K562 (cell line): ENCODE measurements around the gene WDR88. TPM values are rescaled to one million over a fixed set of nuclear protein-coding genes. Genes with fewer than 3 reads are reported as not detected.

ENCODE experiments used
- CBX3 ChIP-seq, 2 experiments: IDR thresholded peaks; 1 replicate in 1 of 2; 2 replicates in 1 of 2; pipeline ENCODE4 v1.6.1; 2012; ENCODE audit warnings: inconsistent platforms in 2 of 2, low read length in 2 of 2, borderline replicate concordance in 1 of 2, control low read depth in 1 of 2
- CXXC5 ChIP-seq: fragments of 250-450 bp; sonication (Bioruptor Pico); IDR thresholded peaks from 2 replicates; pipeline ENCODE4 v1.8.0; 2022; ENCODE audit warnings: inconsistent platforms, mild to moderate bottlenecking, moderate library complexity
- MYNN ChIP-seq, 2 experiments: sonication (generic); formaldehyde crosslinking in 1 of 2; IDR thresholded peaks; 2 replicates each; pipeline versions ENCODE4 v1.5.0 to v1.6.1; 2016 to 2020; ENCODE audit warnings: antibody characterized with exemption in 1 of 2, missing genetic modification reagents in 1 of 2
- NCOA1 ChIP-seq: fragments of 450-650 bp; IDR thresholded peaks from 2 replicates; pipeline ENCODE4 v1.6.1; 2016; ENCODE audit warnings: low read depth
- NCOA6 ChIP-seq: fragments of 450-650 bp; IDR thresholded peaks from 2 replicates; pipeline ENCODE4 v1.6.1; 2017; ENCODE audit warnings: mild to moderate bottlenecking
- OTX1 ChIP-seq: fragments of 450-650 bp; formaldehyde crosslinking; IDR thresholded peaks from 2 replicates; pipeline ENCODE4 v1.4.0; 2022; ENCODE audit warnings: mild to moderate bottlenecking
- RCOR1 ChIP-seq, 2 experiments: IDR thresholded peaks; 2 replicates each; pipeline ENCODE4 v1.6.1; 2012; ENCODE audit warnings: low read depth in 2 of 2, low read length in 2 of 2, borderline replicate concordance in 1 of 2, improper control_type of control experiment in 1 of 2
- RFX5 ChIP-seq: IDR thresholded peaks from 2 replicates; pipeline ENCODE4 v1.6.1; 2011; ENCODE audit warnings: low read depth, mild to moderate bottlenecking, improper control_type of control experiment, low read length
- RNF219 ChIP-seq: fragments of 250-450 bp; sonication (Bioruptor Pico); IDR thresholded peaks from 2 replicates; pipeline ENCODE4 v1.5.0; 2022; ENCODE audit warnings: mild to moderate bottlenecking
- TFE3 ChIP-seq: fragments of 450-650 bp; formaldehyde crosslinking; IDR thresholded peaks from 2 replicates; pipeline ENCODE4 v1.4.0; 2020; ENCODE audit warnings: mild to moderate bottlenecking, mixed read lengths
- ZFP91 ChIP-seq: sonication (generic); formaldehyde crosslinking; IDR thresholded peaks from 2 replicates; pipeline ENCODE4 v1.8.0; 2022; ENCODE audit warnings: mild to moderate bottlenecking, missing genetic modification reagents
- polyA plus RNA-seq, 8 experiments: library from polyadenylated mRNA; depleted of rRNA in 4 of 8; stranded (reverse) in 5 of 8; unstranded in 3 of 8; fragments of >200 nt; fragmentation: Nextera tagmentation in 2 of 8; fragmentation: Illumina TruSeq in 1 of 8; extraction: Ambion mirVana in 2 of 8; extraction: Trizol in 1 of 8; gene quantifications; 2 replicates each; pipeline versions ENCODE4 v1.2.1 to v1.2.3, GENCODE V29; 2011 to 2014; ENCODE audit warnings: inconsistent platforms in 1 of 8, missing spikeins in 1 of 8
- total RNA-seq, 7 experiments: library from RNA; depleted of rRNA in 6 of 7; stranded (reverse); fragments of >200 nt in 6 of 7; fragmentation: Illumina TruSeq in 2 of 7; extraction: Trizol in 2 of 7; gene quantifications; 2 replicates each; pipeline versions ENCODE4 v1.2.1 to v1.2.3, GENCODE V29; 2011 to 2021; ENCODE audit warnings: low replicate concordance in 1 of 7
- TF ChIP-seq, protein P1 (sequence below): fragments of 450-650 bp; formaldehyde crosslinking; IDR thresholded peaks from 2 replicates; pipeline ENCODE4 v1.4.0; 2020; ENCODE audit warnings: mild to moderate bottlenecking, moderate library complexity
- TF ChIP-seq, protein P2 (sequence below): fragments of 200-800 bp; sonication (Bioruptor generic); IDR thresholded peaks from 2 replicates; pipeline ENCODE4 v1.6.1; 2017; ENCODE audit warnings: missing genetic modification characterization, missing compliant biosample characterization
- TF ChIP-seq, protein P3 (sequence below), 2 experiments: IDR thresholded peaks; 2 replicates each; pipeline ENCODE4 v1.6.1; 2012; ENCODE audit warnings: improper control_type of control experiment in 2 of 2, low read depth in 2 of 2, low read length in 2 of 2, borderline replicate concordance in 1 of 2

WDR88 gene
- total and polyA plus RNA-seq, 9 of the 15 experiments (the other 6 are each of a cell fraction or from before 2014, with no cell fraction given), result 0.03 to 0.04 TPM; not detected in 7

GRCh38 chr19:33100894-33101644 lies 30.8 kb upstream of the WDR88 start (continued):
- TF ChIP-seq, protein P1, sequence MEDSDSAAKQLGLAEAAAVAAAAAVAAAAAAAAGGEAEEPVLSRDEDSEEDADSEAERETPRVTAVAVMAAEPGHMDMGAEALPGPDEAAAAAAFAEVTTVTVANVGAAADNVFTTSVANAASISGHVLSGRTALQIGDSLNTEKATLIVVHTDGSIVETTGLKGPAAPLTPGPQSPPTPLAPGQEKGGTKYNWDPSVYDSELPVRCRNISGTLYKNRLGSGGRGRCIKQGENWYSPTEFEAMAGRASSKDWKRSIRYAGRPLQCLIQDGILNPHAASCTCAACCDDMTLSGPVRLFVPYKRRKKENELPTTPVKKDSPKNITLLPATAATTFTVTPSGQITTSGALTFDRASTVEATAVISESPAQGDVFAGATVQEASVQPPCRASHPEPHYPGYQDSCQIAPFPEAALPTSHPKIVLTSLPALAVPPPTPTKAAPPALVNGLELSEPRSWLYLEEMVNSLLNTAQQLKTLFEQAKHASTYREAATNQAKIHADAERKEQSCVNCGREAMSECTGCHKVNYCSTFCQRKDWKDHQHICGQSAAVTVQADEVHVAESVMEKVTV (CRISPR knock-in tag), result no peak
- TF ChIP-seq RNF219, result no peak
- peak; percentile 72 for TF ChIP-seq CXXC5 (CRISPR knock-in tag)
- TF ChIP-seq, protein P2, sequence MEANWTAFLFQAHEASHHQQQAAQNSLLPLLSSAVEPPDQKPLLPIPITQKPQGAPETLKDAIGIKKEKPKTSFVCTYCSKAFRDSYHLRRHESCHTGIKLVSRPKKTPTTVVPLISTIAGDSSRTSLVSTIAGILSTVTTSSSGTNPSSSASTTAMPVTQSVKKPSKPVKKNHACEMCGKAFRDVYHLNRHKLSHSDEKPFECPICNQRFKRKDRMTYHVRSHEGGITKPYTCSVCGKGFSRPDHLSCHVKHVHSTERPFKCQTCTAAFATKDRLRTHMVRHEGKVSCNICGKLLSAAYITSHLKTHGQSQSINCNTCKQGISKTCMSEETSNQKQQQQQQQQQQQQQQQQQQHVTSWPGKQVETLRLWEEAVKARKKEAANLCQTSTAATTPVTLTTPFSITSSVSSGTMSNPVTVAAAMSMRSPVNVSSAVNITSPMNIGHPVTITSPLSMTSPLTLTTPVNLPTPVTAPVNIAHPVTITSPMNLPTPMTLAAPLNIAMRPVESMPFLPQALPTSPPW, result peak; percentile 55
- TF ChIP-seq ZFP91, result no peak
- TF ChIP-seq OTX1 (CRISPR knock-in tag), result no peak
- no peak for TF ChIP-seq TFE3 (CRISPR knock-in tag)
- TF ChIP-seq, protein P3, sequence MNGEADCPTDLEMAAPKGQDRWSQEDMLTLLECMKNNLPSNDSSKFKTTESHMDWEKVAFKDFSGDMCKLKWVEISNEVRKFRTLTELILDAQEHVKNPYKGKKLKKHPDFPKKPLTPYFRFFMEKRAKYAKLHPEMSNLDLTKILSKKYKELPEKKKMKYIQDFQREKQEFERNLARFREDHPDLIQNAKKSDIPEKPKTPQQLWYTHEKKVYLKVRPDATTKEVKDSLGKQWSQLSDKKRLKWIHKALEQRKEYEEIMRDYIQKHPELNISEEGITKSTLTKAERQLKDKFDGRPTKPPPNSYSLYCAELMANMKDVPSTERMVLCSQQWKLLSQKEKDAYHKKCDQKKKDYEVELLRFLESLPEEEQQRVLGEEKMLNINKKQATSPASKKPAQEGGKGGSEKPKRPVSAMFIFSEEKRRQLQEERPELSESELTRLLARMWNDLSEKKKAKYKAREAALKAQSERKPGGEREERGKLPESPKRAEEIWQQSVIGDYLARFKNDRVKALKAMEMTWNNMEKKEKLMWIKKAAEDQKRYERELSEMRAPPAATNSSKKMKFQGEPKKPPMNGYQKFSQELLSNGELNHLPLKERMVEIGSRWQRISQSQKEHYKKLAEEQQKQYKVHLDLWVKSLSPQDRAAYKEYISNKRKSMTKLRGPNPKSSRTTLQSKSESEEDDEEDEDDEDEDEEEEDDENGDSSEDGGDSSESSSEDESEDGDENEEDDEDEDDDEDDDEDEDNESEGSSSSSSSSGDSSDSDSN (IDR thresholded peaks at IDR 0.05; ENCODE audit: borderline replicate concordance in 1 of 2, low read depth in 2 of 2, low read length in 2 of 2), result no peak
- TF ChIP-seq CBX3 (IDR thresholded peaks at IDR 0.05; ENCODE audit: borderline replicate concordance in 1 of 2, low read length in 2 of 2), result no peak
- no peak for TF ChIP-seq RFX5
- TF ChIP-seq NCOA1, result peak; percentile 85
- TF ChIP-seq NCOA6, result no peak
- TF ChIP-seq RCOR1 (IDR thresholded peaks at IDR 0.05; ENCODE audit: borderline replicate concordance in 1 of 2, low read depth in 2 of 2, low read length in 2 of 2), result peak; percentile 81 to 99
- 0 out of 2 replicates have a peak, but pooled peaks have one; percentile 40 for TF ChIP-seq MYNN (IDR thresholded peaks at IDR 0.05)
- no peak for TF ChIP-seq MYNN (CRISPR knock-in tag; IDR thresholded peaks at IDR 0.05)
